SK-N-SH (cell line): ENCODE results near the gene SNRPB2. TPM values are rescaled to one million over a fixed set of nuclear protein-coding genes. Genes with fewer than 3 reads are reported as not detected.

Experiments
- CTCF ChIA-PET: fragments of 300-600, 350-600 bp; formaldehyde crosslinking; extraction: SDS; loops from one replicate; lab custom pipeline; 2021; lab: Yijun Ruan, JAX
- POLR2A ChIA-PET: fragments of 350-600 bp; sonication (Branson Sonifier 250); formaldehyde crosslinking; extraction: SDS; loops from one replicate; lab custom pipeline; 2020; ENCODE audit warnings: antibody characterized with exemption, inconsistent platforms; lab: Yijun Ruan, JAX
- DNase-seq: peaks from one replicate; pipeline ENCODE4 v3.0.0; 2012
- H2AFZ ChIP-seq: fragments of 200-600 bp; sonication (generic); 2 replicates; pipeline ENCODE4 v1.8.1; 2016; ENCODE audit warnings: antibody characterized with exemption, mild to moderate bottlenecking, low read depth
- H3F3A ChIP-seq: fragments of 200-600 bp; sonication (generic); replicated peaks from 2 replicates; pipeline ENCODE3; 2016; ENCODE audit warnings: antibody characterized with exemption, mild to moderate bottlenecking; ENCODE audit not compliant: insufficient read depth
- H3K27ac ChIP-seq, 2 experiments: fragments of 200-500 bp in 1 of 2; fragments of 200-600 bp in 1 of 2; sonication (Bioruptor generic) in 1 of 2; sonication (generic), shearing (Covaris generic) in 1 of 2; 2 replicates each; pipeline versions ENCODE4 v1.5.1 to v1.6.1; 2014 to 2016; ENCODE audit warnings: low read depth in 2 of 2, inconsistent platforms in 1 of 2, low read length in 1 of 2, mild to moderate bottlenecking in 1 of 2, mixed read lengths in 1 of 2
- H3K27me3 ChIP-seq: fragments of 200-600 bp; sonication (generic), shearing (Covaris generic); 2 replicates; pipeline ENCODE4 v1.6.1; 2016; ENCODE audit warnings: mixed run types; ENCODE audit not compliant: insufficient read depth
- H3K36me3 ChIP-seq, 2 experiments: fragments of 200-500 bp in 1 of 2; fragments of 200-600 bp in 1 of 2; sonication (Bioruptor generic) in 1 of 2; sonication (generic) in 1 of 2; replicated peaks in 1 of 2; 2 replicates each; pipeline versions ENCODE3 to v1.5.1; 2014 to 2016; ENCODE audit warnings: low read length in 1 of 2, mild to moderate bottlenecking in 1 of 2; ENCODE audit not compliant: insufficient read depth in 2 of 2, control insufficient read depth in 1 of 2
- H3K4me1 ChIP-seq, 2 experiments: fragments of 200-500 bp in 1 of 2; fragments of 200-600 bp in 1 of 2; sonication (Bioruptor generic) in 1 of 2; sonication (generic), shearing (Covaris generic) in 1 of 2; 2 replicates each; pipeline versions ENCODE4 v1.5.1 to v1.6.1; 2014 to 2016; ENCODE audit warnings: low read depth in 1 of 2, low read length in 1 of 2, mixed run types in 1 of 2; ENCODE audit not compliant: insufficient read depth in 2 of 2, control insufficient read depth in 1 of 2
- H3K4me2 ChIP-seq: fragments of 200-600 bp; sonication (generic), shearing (Covaris generic); 2 replicates; pipeline ENCODE4 v1.6.1; 2017; ENCODE audit warnings: mixed run types
- H3K4me3 ChIP-seq, 2 experiments: fragments of 200-500 bp in 1 of 2; fragments of 200-600 bp in 1 of 2; sonication (Bioruptor generic) in 1 of 2; sonication (generic), shearing (Covaris generic) in 1 of 2; 2 replicates each; pipeline versions ENCODE4 v1.5.1 to v1.8.1; 2014 to 2016; ENCODE audit warnings: low read depth in 2 of 2, inconsistent platforms in 1 of 2, low read length in 1 of 2, mild to moderate bottlenecking in 1 of 2, mixed read lengths in 1 of 2, moderate library complexity in 1 of 2
- H3K79me2 ChIP-seq: fragments of 200-600 bp; sonication (generic); 2 replicates; pipeline ENCODE4 v1.8.1; 2017; ENCODE audit warnings: mild to moderate bottlenecking; ENCODE audit not compliant: insufficient read depth
- H3K9ac ChIP-seq: fragments of 200-600 bp; sonication (generic); 2 replicates; pipeline ENCODE4 v1.6.1; 2017; ENCODE audit warnings: mixed run types
- H3K9me2 ChIP-seq: fragments of 200-600 bp; sonication (generic); 2 replicates; pipeline ENCODE4 v1.6.1; 2017; ENCODE audit warnings: mixed run types
- H3K9me3 ChIP-seq: fragments of 200-600 bp; sonication (generic); 2 replicates; pipeline ENCODE4 v1.6.1; 2017; ENCODE audit warnings: mixed run types, mild to moderate bottlenecking, moderate library complexity
- H4K20me1 ChIP-seq: fragments of 200-600 bp; sonication (generic); 2 replicates; pipeline ENCODE4 v1.6.1; 2017; ENCODE audit warnings: mild to moderate bottlenecking, mixed run types; ENCODE audit not compliant: insufficient read depth
- CHD2 ChIP-seq: fragments of 150-350 bp; IDR thresholded peaks from 2 replicates; pipeline ENCODE4 v1.6.1; 2018; ENCODE audit warnings: low read length; ENCODE audit not compliant: partially characterized antibody
- CTCF ChIP-seq: fragments of 200-600 bp; sonication (generic); IDR thresholded peaks from 2 replicates; pipeline ENCODE4 v1.6.1; 2017; ENCODE audit warnings: antibody characterized with exemption, mild to moderate bottlenecking, moderate library complexity
- ELF1 ChIP-seq: IDR thresholded peaks from 2 replicates; pipeline ENCODE4 v1.4.0; 2012
- FOXJ3 ChIP-seq: sonication (generic); formaldehyde crosslinking; IDR thresholded peaks from 2 replicates; pipeline ENCODE4 v1.5.1; 2020; ENCODE audit warnings: mild to moderate bottlenecking, missing genetic modification reagents
- FOXM1 ChIP-seq: IDR thresholded peaks from 2 replicates; pipeline ENCODE4 v1.4.0; 2012; ENCODE audit warnings: low read depth, mild to moderate bottlenecking
- GABPA ChIP-seq: IDR thresholded peaks from 2 replicates; pipeline ENCODE4 v1.4.0; 2012; ENCODE audit warnings: low read depth, mild to moderate bottlenecking
- GATA2 ChIP-seq: sonication (generic); formaldehyde crosslinking; IDR thresholded peaks from 2 replicates; pipeline ENCODE4 v1.5.0; 2020; ENCODE audit warnings: mild to moderate bottlenecking, missing genetic modification reagents
- MXI1 ChIP-seq: IDR thresholded peaks from 2 replicates; pipeline ENCODE4 v1.6.1; 2012; ENCODE audit warnings: mild to moderate bottlenecking, low read depth, low read length, improper control_type of control experiment
- NFIC ChIP-seq: IDR thresholded peaks from 2 replicates; pipeline ENCODE4 v1.4.0; 2012; ENCODE audit warnings: borderline replicate concordance
- NRF1 ChIP-seq: IDR thresholded peaks from 2 replicates; pipeline ENCODE4 v1.6.1; 2012; ENCODE audit warnings: low read depth, mild to moderate bottlenecking, low read length
- PBX3 ChIP-seq: IDR thresholded peaks from 2 replicates; pipeline ENCODE4; 2012
- RCOR1 ChIP-seq: fragments of 150-350 bp; IDR thresholded peaks from 2 replicates; pipeline ENCODE4 v1.6.1; 2017; ENCODE audit warnings: antibody characterized with exemption, low read length
- RFX5 ChIP-seq: IDR thresholded peaks from 2 replicates; pipeline ENCODE4 v1.6.1; 2012; ENCODE audit warnings: mild to moderate bottlenecking, improper control_type of control experiment, low read length
- TCF12 ChIP-seq: IDR thresholded peaks from 2 replicates; pipeline ENCODE4 v1.4.0; 2012
- YY1 ChIP-seq: IDR thresholded peaks from 2 replicates; pipeline ENCODE4 v1.4.0; 2012; ENCODE audit warnings: low read depth, mild to moderate bottlenecking
- ZBTB33 ChIP-seq: IDR thresholded peaks from 2 replicates; pipeline ENCODE4 v1.4.0; 2012; ENCODE audit warnings: low read depth, borderline replicate concordance
- WGBS: methylation state at CpG from one replicate; pipeline ENCODE4 v1.1.6; 2017; ENCODE audit warnings: low lambda C conversion rate; 5-methylcytosine and 5-hydroxymethylcytosine counted together
- polyA plus RNA-seq, 3 experiments: library from polyadenylated mRNA; depleted of rRNA; stranded (reverse); fragments of >200 nt; gene quantifications; 2 replicates each; pipeline ENCODE4 v1.2.3, GENCODE V29; 2012
- TF ChIP-seq, protein P1 (sequence below): IDR thresholded peaks from 2 replicates; pipeline ENCODE4 v1.4.0; 2012; ENCODE audit warnings: low read depth
- TF ChIP-seq, protein P2 (sequence below): fragments of 150-350 bp; IDR thresholded peaks from 2 replicates; pipeline ENCODE4 v1.6.1; 2016; ENCODE audit warnings: mild to moderate bottlenecking, low read depth, low read length

The SNRPB2 gene
- polyA plus RNA-seq, 1 of the 3 experiments (the other 2 are of a cell fraction): 46.6 TPM

GRCh38 chr20:16708602-16709001, 21.2 kb upstream of the SNRPB2 start (continued):
- TF ChIP-seq CTCF (no peak), FOXJ3 (CRISPR knock-in tag) (no peak), TCF12 (no peak), PBX3 (no peak), RCOR1 (no peak)

- Histone ChIP-seq H3F3A (no peaks in the 10 kb centered on the region), H3K4me3 (no peak overlapping the region), H3K9me3 (no peaks in the 10 kb centered on the region), H3K4me2 (no peak overlapping the region), H4K20me1 (no peaks in the 10 kb centered on the region), H3K27ac (no peak overlapping the region), H3K36me3 (no peaks in the 10 kb centered on the region), H3K79me2 (no peaks in the 10 kb centered on the region), H3K27me3 (no peaks in the 10 kb centered on the region; the same call in 1 of the 2 replicates), H3K4me1 (no peaks in the 10 kb centered on the region), H3K9me2 (no peaks in the 10 kb centered on the region), H3K9ac (no peak overlapping the region), H2AFZ (no peak overlapping the region)
- POLR2A ChIA-PET: no interaction called here
- TF ChIP-seq, protein P1, sequence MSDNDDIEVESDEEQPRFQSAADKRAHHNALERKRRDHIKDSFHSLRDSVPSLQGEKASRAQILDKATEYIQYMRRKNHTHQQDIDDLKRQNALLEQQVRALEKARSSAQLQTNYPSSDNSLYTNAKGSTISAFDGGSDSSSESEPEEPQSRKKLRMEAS: no peak
- no peak for TF ChIP-seq RFX5
- no peak for TF ChIP-seq RCOR1
- TF ChIP-seq, protein P2, sequence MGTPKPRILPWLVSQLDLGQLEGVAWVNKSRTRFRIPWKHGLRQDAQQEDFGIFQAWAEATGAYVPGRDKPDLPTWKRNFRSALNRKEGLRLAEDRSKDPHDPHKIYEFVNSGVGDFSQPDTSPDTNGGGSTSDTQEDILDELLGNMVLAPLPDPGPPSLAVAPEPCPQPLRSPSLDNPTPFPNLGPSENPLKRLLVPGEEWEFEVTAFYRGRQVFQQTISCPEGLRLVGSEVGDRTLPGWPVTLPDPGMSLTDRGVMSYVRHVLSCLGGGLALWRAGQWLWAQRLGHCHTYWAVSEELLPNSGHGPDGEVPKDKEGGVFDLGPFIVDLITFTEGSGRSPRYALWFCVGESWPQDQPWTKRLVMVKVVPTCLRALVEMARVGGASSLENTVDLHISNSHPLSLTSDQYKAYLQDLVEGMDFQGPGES: no peak
- no peak for TF ChIP-seq TCF12
- no peak for TF ChIP-seq ELF1
- no peak for TF ChIP-seq GABPA
- DNase-seq: no peak
- CTCF ChIA-PET: no interaction called here
Observed at GRCh38 chr20:16709017-16709416, 20.8 kb upstream of the SNRPB2 start.

- H3K4me2 ChIP-seq: no peak overlapping the region
- H3K4me3 ChIP-seq: no peak overlapping the region
- ChIA-PET CTCF (interaction anchor here (0.5 to 0.9 kb wide), 2 partner anchors 14 to 133 kb away, joined by 3 read pairs; no protein-coding TSS in a partner anchor), POLR2A (no interaction called here)
- no peaks in the 10 kb centered on the region; the same call in 1 of the 2 replicates for H3K27me3 ChIP-seq
- no peaks in the 10 kb centered on the region for H3K4me1 ChIP-seq
- H3K36me3 ChIP-seq: no peaks in the 10 kb centered on the region
- no peak overlapping the region for H3K27ac ChIP-seq
- no peak overlapping the region for H2AFZ ChIP-seq
- no peaks in the 10 kb centered on the region for H3K9me2 ChIP-seq
- no peaks in the 10 kb centered on the region for H3F3A ChIP-seq
- H3K9ac ChIP-seq: no peak overlapping the region
- no peaks in the 10 kb centered on the region for H4K20me1 ChIP-seq
- no peaks in the 10 kb centered on the region for H3K9me3 ChIP-seq
- DNase-seq: no peak
- WGBS: 56% methylated on average over 3 of the region's 3 CpGs
- no peak for TF ChIP-seq GABPA
- TF ChIP-seq NFIC: no peak
- no peak for TF ChIP-seq MXI1
- no peak for TF ChIP-seq NRF1
- TF ChIP-seq YY1: no peak
- TF ChIP-seq CTCF: no peak
- TF ChIP-seq ZBTB33: no peak
- no peak for TF ChIP-seq ELF1
- TF ChIP-seq GATA2 (CRISPR knock-in tag): no peak
- TF ChIP-seq TCF12: no peak
- no peak for TF ChIP-seq FOXM1
- no peak for TF ChIP-seq CHD2
- H3K79me2 ChIP-seq: no peaks in the 10 kb centered on the region
Observed at GRCh38 chr20:16710781-16711180, 19.0 kb upstream of the SNRPB2 start.
